ENCODE results near the gene NMRK2.

Gene NMRK2

DNA sequence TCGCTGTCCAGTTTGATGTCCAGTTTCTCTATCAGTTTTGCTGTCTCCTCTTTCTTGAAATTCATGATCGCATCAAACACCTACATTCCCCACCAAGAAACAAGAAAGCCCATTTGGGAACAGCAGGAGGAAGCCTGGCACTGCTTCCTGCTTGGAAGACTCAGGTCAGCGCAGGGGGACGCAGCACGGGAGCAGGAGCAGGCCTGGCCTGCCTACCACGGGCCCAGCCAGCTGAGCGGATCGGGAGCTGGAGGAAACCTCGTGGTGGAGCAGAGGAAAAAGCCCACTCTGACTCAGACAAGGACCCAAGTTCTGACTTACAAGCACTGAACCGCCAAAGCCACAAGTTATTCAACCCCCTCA lies 48.5 kb downstream of the NMRK2 start:
- no peak overlapping the region for H4K91ac ChIP-seq (ENCODE audit: low read depth, low read length, poor library complexity)
- no peak overlapping the region for H3K27ac ChIP-seq (replicated peaks; ENCODE audit: low read length)
- no peak overlapping the region for H2BK12ac ChIP-seq (ENCODE audit: low read length)
- H3K4me3 ChIP-seq (ENCODE audit: low read length in 2 of 2), result no peak overlapping the region
- peaks cover 12 to 17% of the 10 kb centered on the region in 2 donors for H3K4me1 ChIP-seq (ENCODE audit: control insufficient read depth in 2 of 2, insufficient read depth in 1 of 2, low read depth in 1 of 2, low read length in 2 of 2)
- no peak overlapping the region for H2BK120ac ChIP-seq (ENCODE audit: low read depth, low read length)
- H3K36me3 ChIP-seq (replicated peaks in 1 of 2; ENCODE audit: control insufficient read depth in 2 of 2, insufficient read depth in 2 of 2, low read length in 2 of 2), result peaks cover 77 to 82% of the 10 kb centered on the region in 2 donors
- no CpG with 5 or more reads among the region's 10 CpGs for WGBS, 2 donors (ENCODE audit: extremely low coverage in 2 of 2, insufficient read length in 2 of 2, insufficient replicate concordance in 1 of 2)
- no peak overlapping the region for H3K4ac ChIP-seq (ENCODE audit: low read length)
- no peak overlapping the region for H4K8ac ChIP-seq (ENCODE audit: low read depth, low read length)
- no peak overlapping the region for H3K18ac ChIP-seq (ENCODE audit: low read length)
- H2BK5ac ChIP-seq (ENCODE audit: low read length), result no peak overlapping the region
- no peak for DNase-seq (ENCODE audit: low spot score)
- H3K79me1 ChIP-seq (ENCODE audit: low read depth, low read length), result peaks cover 46% of the 10 kb centered on the region
- H3K4me2 ChIP-seq (ENCODE audit: insufficient read depth, low read length, poor library complexity, severe bottlenecking), result no peak overlapping the region
- no peak overlapping the region for H3K9ac ChIP-seq (ENCODE audit: low read depth, low read length, poor library complexity)
- H3K14ac ChIP-seq (ENCODE audit: low read length), result no peak overlapping the region
- peak overlapping the region; percentile 10 for H3K23ac ChIP-seq (ENCODE audit: low read depth, low read length, poor library complexity)
- no peak overlapping the region for H2BK15ac ChIP-seq (ENCODE audit: low read length)
- no peaks in the 10 kb centered on the region for H3K27me3 ChIP-seq (ENCODE audit: control insufficient read depth in 3 of 3, insufficient read depth in 3 of 3, low read depth in 1 of 3, low read length in 3 of 3)
- H2AFZ ChIP-seq (ENCODE audit: low read length), result no peak overlapping the region
- no peak overlapping the region for H2AK5ac ChIP-seq (ENCODE audit: low read depth, low read length)
- H3K9me3 ChIP-seq (replicated peaks in 1 of 2; ENCODE audit: control insufficient read depth in 2 of 2, insufficient read depth in 1 of 2, low read depth in 1 of 2, low read length in 2 of 2), result no peaks in the 10 kb centered on the region

DNA sequence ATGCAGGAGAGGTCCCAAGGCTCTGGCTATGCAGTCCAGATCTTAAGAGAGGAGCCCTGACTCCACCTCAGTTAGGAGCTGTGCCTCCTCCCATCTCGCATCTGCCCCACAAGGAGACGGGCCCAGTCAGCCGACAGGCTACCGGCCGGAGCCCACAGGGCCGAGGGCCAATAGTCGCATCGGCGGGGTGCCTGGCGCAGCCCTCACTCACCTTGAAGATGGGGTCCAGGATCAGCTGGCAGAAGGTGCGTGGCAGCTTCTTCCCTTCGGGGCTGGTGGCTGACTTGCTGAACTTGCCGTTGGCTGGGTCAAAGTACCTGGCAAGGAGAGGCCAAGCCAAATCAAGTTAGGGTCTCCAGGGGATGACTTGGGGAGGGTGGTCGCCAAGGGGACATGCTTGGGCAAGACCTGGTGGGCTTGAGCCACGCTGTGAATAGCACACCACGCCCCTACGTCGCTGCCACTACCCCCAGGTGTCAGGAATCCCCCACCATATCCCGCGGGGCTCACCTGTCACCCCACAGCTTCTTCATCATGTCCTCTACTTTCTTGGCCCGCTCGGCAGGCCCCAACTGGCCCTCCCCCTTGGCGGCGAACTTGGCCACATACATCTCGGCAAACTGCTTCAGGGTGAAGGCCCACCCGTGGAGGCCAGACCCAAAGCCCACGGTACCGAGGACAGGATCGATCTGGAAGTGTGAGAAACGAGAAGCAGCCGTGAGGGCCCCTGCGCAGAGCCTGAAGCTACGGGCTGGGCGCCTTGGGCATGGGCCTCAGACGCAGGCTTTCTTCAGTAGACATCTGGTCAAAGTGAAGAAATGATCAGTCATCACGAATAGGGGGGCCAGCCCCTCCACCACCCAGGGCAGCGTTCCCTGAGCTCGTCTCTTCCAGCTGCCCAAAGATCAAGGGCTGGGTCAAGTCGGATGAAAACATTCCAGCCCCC lies 49.1 kb downstream of the NMRK2 start:
- H3K27ac ChIP-seq (replicated peaks; ENCODE audit: low read length), result no peak overlapping the region
- no peak overlapping the region for H3K18ac ChIP-seq (ENCODE audit: low read length)
- peaks cover 13 to 23% of the 10 kb centered on the region in 2 donors for H3K4me1 ChIP-seq (ENCODE audit: control insufficient read depth in 2 of 2, insufficient read depth in 1 of 2, low read depth in 1 of 2, low read length in 2 of 2)
- H3K4me3 ChIP-seq (ENCODE audit: low read length in 2 of 2), result no peak overlapping the region
- no peak overlapping the region for H2BK15ac ChIP-seq (ENCODE audit: low read length)
- no peak overlapping the region for H2AFZ ChIP-seq (ENCODE audit: low read length)
- H3K79me1 ChIP-seq (ENCODE audit: low read depth, low read length), result peaks cover 43% of the 10 kb centered on the region
- H3K9ac ChIP-seq (ENCODE audit: low read depth, low read length, poor library complexity), result peak overlapping the region; percentile 72
- H2AK5ac ChIP-seq (ENCODE audit: low read depth, low read length), result no peak overlapping the region
- H3K23ac ChIP-seq (ENCODE audit: low read depth, low read length, poor library complexity), result peak overlapping the region; percentile 80
- H2BK5ac ChIP-seq (ENCODE audit: low read length), result no peak overlapping the region
- H3K36me3 ChIP-seq (replicated peaks in 1 of 2; ENCODE audit: control insufficient read depth in 2 of 2, insufficient read depth in 2 of 2, low read length in 2 of 2), result peaks cover 70 to 75% of the 10 kb centered on the region in 2 donors
- H4K91ac ChIP-seq (ENCODE audit: low read depth, low read length, poor library complexity), result no peak overlapping the region
- no peak overlapping the region for H3K4ac ChIP-seq (ENCODE audit: low read length)
- no peak overlapping the region for H2BK120ac ChIP-seq (ENCODE audit: low read depth, low read length)
- no peak overlapping the region for H4K8ac ChIP-seq (ENCODE audit: low read depth, low read length)
- H3K27me3 ChIP-seq (ENCODE audit: control insufficient read depth in 3 of 3, insufficient read depth in 3 of 3, low read depth in 1 of 3, low read length in 3 of 3), result no peaks in the 10 kb centered on the region
- no peak for DNase-seq (ENCODE audit: low spot score)
- WGBS, 2 donors (ENCODE audit: extremely low coverage in 2 of 2, insufficient read length in 2 of 2, insufficient replicate concordance in 1 of 2), result no CpG with 5 or more reads among the region's 39 CpGs
- no peak overlapping the region for H3K4me2 ChIP-seq (ENCODE audit: insufficient read depth, low read length, poor library complexity, severe bottlenecking)
- no peaks in the 10 kb centered on the region for H3K9me3 ChIP-seq (replicated peaks in 1 of 2; ENCODE audit: control insufficient read depth in 2 of 2, insufficient read depth in 1 of 2, low read depth in 1 of 2, low read length in 2 of 2)
- H3K14ac ChIP-seq (ENCODE audit: low read length), result no peak overlapping the region
- H2BK12ac ChIP-seq (ENCODE audit: low read length), result no peak overlapping the region

DNA sequence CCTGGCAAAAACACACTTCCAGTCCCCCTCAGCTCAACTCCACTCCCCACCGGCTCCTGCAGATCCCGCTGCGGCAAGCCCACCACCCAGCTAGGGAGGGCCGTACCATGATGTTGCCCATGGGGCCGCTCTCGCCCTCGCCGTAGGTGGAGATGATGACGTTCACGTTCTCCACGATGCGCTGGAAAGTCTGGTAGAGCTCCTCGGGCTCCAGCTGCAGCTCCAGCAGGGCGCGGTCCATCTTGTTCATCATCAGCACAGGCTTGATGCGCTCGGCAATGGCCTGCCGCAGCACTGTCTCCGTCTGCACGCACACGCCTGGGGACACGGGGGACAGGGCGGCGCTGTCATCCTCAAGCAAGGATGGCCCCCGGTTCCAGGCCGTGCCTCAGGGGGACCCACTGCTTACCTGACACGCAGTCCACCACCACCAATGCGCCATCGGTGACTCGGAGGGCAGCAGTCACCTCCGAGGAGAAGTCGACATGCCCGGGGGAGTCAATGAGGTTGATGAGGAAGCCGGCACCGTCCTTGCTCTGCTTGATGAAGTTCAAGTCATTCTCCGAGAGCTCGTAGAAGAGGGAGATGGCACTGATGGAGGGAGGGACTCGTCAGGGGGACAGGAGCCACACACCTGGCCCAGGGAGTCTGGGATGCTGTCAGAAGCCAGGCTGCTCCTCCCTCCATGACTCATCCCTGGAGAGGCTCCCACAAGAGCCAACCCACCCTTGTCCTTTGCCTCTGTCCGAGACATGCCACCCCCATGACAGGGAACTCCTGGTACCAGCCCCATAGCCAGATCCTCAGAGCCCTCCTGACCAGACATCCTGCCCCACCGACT lies 50.1 kb downstream of the NMRK2 start:
- no peak for DNase-seq (ENCODE audit: low spot score)
- Histone ChIP-seq H3K9ac (ENCODE audit: low read depth, low read length, poor library complexity) (peak overlapping the region; percentile 72), H3K4me3 (ENCODE audit: low read length in 2 of 2) (peak overlapping the region; percentile 37 to 98), H2BK15ac (ENCODE audit: low read length) (no peak overlapping the region), H3K27ac (replicated peaks; ENCODE audit: low read length) (no peak overlapping the region), H3K9me3 (replicated peaks in 1 of 2; ENCODE audit: control insufficient read depth in 2 of 2, insufficient read depth in 1 of 2, low read depth in 1 of 2, low read length in 2 of 2) (no peaks in the 10 kb centered on the region), H4K8ac (ENCODE audit: low read depth, low read length) (peak overlapping the region; percentile 83), H3K14ac (ENCODE audit: low read length) (no peak overlapping the region), H3K27me3 (ENCODE audit: control insufficient read depth in 3 of 3, insufficient read depth in 3 of 3, low read depth in 1 of 3, low read length in 3 of 3) (no peaks in the 10 kb centered on the region), H2BK5ac (ENCODE audit: low read length) (no peak overlapping the region), H2BK120ac (ENCODE audit: low read depth, low read length) (no peak overlapping the region), H3K79me1 (ENCODE audit: low read depth, low read length) (peaks cover 34% of the 10 kb centered on the region), H3K4me2 (ENCODE audit: insufficient read depth, low read length, poor library complexity, severe bottlenecking) (no peak overlapping the region), H4K91ac (ENCODE audit: low read depth, low read length, poor library complexity) (no peak overlapping the region), H3K18ac (ENCODE audit: low read length) (no peak overlapping the region), H2AK5ac (ENCODE audit: low read depth, low read length) (no peak overlapping the region), H2BK12ac (ENCODE audit: low read length) (no peak overlapping the region), H3K36me3 (replicated peaks in 1 of 2; ENCODE audit: control insufficient read depth in 2 of 2, insufficient read depth in 2 of 2, low read length in 2 of 2) (peaks cover 61 to 66% of the 10 kb centered on the region in 2 donors), H3K4me1 (ENCODE audit: control insufficient read depth in 2 of 2, insufficient read depth in 1 of 2, low read depth in 1 of 2, low read length in 2 of 2) (peaks cover 13 to 28% of the 10 kb centered on the region in 2 donors), H3K23ac (ENCODE audit: low read depth, low read length, poor library complexity) (peak overlapping the region; percentile 80), H3K4ac (ENCODE audit: low read length) (no peak overlapping the region), H2AFZ (ENCODE audit: low read length) (no peak overlapping the region)
- no CpG with 5 or more reads among the region's 40 CpGs for WGBS, 2 donors (ENCODE audit: extremely low coverage in 2 of 2, insufficient read length in 2 of 2, insufficient replicate concordance in 1 of 2)

DNA sequence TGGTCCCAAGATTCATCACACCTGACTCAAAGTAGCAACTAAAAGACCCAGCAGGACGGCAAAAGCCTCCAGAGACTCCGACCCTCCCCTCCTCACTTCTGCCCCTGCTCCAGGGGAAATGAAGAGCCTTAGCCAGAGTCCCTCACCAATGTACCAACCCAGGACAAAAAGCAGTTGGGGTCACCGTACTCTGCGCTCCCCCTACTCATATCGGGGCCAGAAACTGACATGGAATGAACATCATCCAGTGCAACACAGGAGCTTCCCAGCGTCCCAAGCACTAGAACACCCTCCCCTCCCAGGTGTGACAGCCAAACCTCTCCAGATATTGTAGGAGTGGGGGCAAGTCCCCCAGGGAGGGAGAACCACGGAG lies 50.7 kb downstream of the NMRK2 start:
- H3K9me3 ChIP-seq (replicated peaks in 1 of 2; ENCODE audit: control insufficient read depth in 2 of 2, insufficient read depth in 1 of 2, low read depth in 1 of 2, low read length in 2 of 2), result no peaks in the 10 kb centered on the region
- H4K8ac ChIP-seq (ENCODE audit: low read depth, low read length), result no peak overlapping the region
- H3K4me1 ChIP-seq (ENCODE audit: control insufficient read depth in 2 of 2, insufficient read depth in 1 of 2, low read depth in 1 of 2, low read length in 2 of 2), result peaks cover 13 to 28% of the 10 kb centered on the region in 2 donors
- no peak overlapping the region for H3K23ac ChIP-seq (ENCODE audit: low read depth, low read length, poor library complexity)
- H3K18ac ChIP-seq (ENCODE audit: low read length), result no peak overlapping the region
- no peak overlapping the region for H4K91ac ChIP-seq (ENCODE audit: low read depth, low read length, poor library complexity)
- no peak overlapping the region for H3K27ac ChIP-seq (replicated peaks; ENCODE audit: low read length)
- H3K4ac ChIP-seq (ENCODE audit: low read length), result no peak overlapping the region
- no peak overlapping the region for H2BK120ac ChIP-seq (ENCODE audit: low read depth, low read length)
- H3K36me3 ChIP-seq (replicated peaks in 1 of 2; ENCODE audit: control insufficient read depth in 2 of 2, insufficient read depth in 2 of 2, low read length in 2 of 2), result peaks cover 56 to 61% of the 10 kb centered on the region in 2 donors
- no peak overlapping the region for H2BK12ac ChIP-seq (ENCODE audit: low read length)
- DNase-seq (ENCODE audit: low spot score), result no peak
- no peaks in the 10 kb centered on the region for H3K27me3 ChIP-seq (ENCODE audit: control insufficient read depth in 3 of 3, insufficient read depth in 3 of 3, low read depth in 1 of 3, low read length in 3 of 3)
- peaks cover 34% of the 10 kb centered on the region for H3K79me1 ChIP-seq (ENCODE audit: low read depth, low read length)
- WGBS, 2 donors (ENCODE audit: extremely low coverage in 2 of 2, insufficient read length in 2 of 2, insufficient replicate concordance in 1 of 2), result no CpG with 5 or more reads among the region's 7 CpGs
- no peak overlapping the region for H3K4me2 ChIP-seq (ENCODE audit: insufficient read depth, low read length, poor library complexity, severe bottlenecking)
- no peak overlapping the region for H2BK15ac ChIP-seq (ENCODE audit: low read length)
- no peak overlapping the region for H2BK5ac ChIP-seq (ENCODE audit: low read length)
- peak overlapping the region in 1 of 2 donors; percentile 98 for H3K4me3 ChIP-seq (ENCODE audit: low read length in 2 of 2)
- H2AK5ac ChIP-seq (ENCODE audit: low read depth, low read length), result no peak overlapping the region
- no peak overlapping the region for H3K14ac ChIP-seq (ENCODE audit: low read length)
- H3K9ac ChIP-seq (ENCODE audit: low read depth, low read length, poor library complexity), result peak overlapping the region; percentile 92
- no peak overlapping the region for H2AFZ ChIP-seq (ENCODE audit: low read length)
